Astrocyte of the spinal cord (primary cell): ENCODE data around the gene SNTG2.

Source experiments
- DNase-seq: peaks from one replicate; pipeline ENCODE4 v3.0.0; 2011; ENCODE audit warnings: low read depth, low spot score
- H3K4me3 ChIP-seq: 2 replicates; pipeline ENCODE4 v1.5.1; 2011; ENCODE audit warnings: low read depth, mild to moderate bottlenecking, low read length, moderate library complexity
- in situ Hi-C: cut with HindIII; loops from 2 replicates; pipeline ENCODE4 v1.10.0; 2017; ENCODE audit warnings: low sequenced_read_pairs
- TF ChIP-seq, protein P1 (sequence below): IDR thresholded peaks from 2 replicates; pipeline ENCODE4 v1.5.1; 2012; ENCODE audit warnings: low read depth, mild to moderate bottlenecking, low read length, inconsistent platforms

The SNTG2 gene

DNA sequence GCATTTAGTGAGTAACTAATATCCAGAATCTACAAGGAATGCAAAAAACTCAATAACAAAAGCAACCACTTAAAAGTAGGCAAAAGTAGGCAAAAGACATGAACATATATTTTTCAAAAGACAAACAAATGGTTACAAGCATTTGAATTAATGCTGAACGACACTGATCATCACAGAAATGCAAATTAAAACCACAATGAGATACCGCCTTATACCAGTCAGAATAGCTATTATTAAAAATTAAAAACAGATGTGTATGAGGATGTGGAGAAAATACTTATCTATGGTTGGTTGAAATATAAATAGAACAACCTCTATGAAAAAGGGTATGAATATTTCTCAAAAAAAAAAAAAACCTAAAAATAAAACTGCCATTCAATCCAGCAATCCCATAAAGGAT lies 51.7 kb downstream of the SNTG2 start:
- in situ Hi-C loops = no loop called here

DNA sequence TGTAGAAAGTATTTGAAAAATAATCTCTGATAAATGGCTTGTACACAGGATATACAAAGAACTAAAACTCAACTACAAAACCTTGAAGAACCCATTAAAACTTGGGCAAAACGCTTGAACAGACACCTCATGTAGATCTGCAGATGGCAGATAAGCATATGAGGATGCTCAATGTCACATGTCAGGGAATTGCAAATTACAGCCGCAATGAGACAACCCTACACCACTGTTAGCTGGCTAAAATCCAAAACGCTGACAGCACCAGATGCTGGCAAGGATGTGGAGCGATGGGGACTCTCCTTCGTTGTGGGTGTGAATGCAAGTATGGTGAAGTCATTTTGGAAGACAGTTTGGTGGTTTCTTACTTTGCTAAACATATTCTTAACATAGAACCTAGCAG lies 53.7 kb downstream of the SNTG2 start:
- in situ Hi-C loops = no loop called here
- DNase-seq = no peak
- TF ChIP-seq, protein P1, sequence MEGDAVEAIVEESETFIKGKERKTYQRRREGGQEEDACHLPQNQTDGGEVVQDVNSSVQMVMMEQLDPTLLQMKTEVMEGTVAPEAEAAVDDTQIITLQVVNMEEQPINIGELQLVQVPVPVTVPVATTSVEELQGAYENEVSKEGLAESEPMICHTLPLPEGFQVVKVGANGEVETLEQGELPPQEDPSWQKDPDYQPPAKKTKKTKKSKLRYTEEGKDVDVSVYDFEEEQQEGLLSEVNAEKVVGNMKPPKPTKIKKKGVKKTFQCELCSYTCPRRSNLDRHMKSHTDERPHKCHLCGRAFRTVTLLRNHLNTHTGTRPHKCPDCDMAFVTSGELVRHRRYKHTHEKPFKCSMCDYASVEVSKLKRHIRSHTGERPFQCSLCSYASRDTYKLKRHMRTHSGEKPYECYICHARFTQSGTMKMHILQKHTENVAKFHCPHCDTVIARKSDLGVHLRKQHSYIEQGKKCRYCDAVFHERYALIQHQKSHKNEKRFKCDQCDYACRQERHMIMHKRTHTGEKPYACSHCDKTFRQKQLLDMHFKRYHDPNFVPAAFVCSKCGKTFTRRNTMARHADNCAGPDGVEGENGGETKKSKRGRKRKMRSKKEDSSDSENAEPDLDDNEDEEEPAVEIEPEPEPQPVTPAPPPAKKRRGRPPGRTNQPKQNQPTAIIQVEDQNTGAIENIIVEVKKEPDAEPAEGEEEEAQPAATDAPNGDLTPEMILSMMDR = no peak
- H3K4me3 ChIP-seq = no peak overlapping the region

More for the DNA sequence above, 51.7 kb downstream of the SNTG2 start:
- DNase-seq = no peak
- TF ChIP-seq, protein P1 = no peak
- no peak overlapping the region for H3K4me3 ChIP-seq

DNA sequence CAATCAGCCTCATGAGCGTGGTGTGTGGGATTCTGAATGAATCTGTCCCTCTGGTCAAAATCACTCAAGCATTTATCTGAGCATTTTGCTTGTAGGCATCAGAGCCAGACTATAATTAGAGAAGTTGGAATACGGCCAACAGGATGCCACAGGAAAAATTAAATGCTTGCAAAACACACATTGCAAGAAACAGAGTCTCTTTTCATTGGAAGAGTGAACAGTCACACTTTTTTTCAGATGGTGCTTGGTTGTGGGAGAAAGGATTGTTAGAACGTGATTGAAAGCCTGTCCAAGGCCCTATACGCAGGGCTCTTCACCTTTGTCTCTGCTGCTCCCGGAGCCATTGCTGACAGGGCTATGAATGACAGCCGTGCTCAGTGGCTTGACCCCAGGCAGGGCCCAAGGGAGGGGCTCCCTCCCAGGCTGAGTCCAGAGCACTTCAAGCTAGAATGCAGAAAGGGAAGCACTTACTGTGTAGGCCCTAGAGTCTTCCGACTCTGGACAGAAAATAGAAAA lies 59.8 kb downstream of the SNTG2 start:
- no peak for DNase-seq
- no peak overlapping the region for H3K4me3 ChIP-seq
- in situ Hi-C loops = no loop called here
- TF ChIP-seq, protein P1 = no peak

DNA sequence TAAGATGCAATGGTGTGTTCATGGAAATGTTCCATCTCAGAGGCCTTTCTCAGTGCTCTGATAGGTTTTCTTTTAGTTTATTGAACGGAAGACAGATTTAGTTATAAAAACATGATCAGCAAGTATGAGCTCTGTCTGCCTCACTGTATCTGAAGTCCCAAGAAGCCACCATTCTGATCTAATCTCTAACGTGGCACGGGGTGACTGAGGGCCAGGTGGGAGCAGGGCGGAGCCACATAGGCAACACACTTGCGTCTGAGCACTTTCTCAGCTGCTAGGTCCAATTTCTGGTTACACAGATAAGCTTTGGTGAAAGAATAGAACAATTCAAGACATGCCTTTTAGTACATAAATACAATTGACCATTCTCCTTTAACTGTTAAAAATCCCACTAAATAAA lies 60.4 kb downstream of the SNTG2 start:
- no peak overlapping the region for H3K4me3 ChIP-seq
- DNase-seq = no peak
- TF ChIP-seq, protein P1 = no peak
- in situ Hi-C loops = no loop called here

DNA sequence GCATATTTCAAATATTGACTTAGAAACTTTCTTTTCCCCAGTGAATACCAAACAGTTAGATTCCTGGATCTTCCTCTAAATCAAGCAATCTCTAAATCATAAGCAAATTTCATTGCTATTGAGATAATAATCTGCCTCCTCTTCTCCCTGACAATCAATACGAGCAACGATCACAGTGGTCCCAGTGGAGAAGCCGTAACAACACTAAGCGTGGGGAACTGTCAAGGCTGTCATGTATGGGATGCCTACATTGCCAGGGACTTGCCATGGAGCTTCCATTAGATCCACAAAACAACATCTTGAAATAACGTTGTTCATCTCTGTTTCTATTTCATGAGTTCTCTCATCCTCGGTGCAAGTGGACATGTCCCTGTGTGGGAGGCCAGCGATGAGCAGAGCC lies 61.3 kb downstream of the SNTG2 start:
- DNase-seq = no peak
- H3K4me3 ChIP-seq = no peak overlapping the region
- in situ Hi-C loops = no loop called here
- TF ChIP-seq, protein P1 = no peak

DNA sequence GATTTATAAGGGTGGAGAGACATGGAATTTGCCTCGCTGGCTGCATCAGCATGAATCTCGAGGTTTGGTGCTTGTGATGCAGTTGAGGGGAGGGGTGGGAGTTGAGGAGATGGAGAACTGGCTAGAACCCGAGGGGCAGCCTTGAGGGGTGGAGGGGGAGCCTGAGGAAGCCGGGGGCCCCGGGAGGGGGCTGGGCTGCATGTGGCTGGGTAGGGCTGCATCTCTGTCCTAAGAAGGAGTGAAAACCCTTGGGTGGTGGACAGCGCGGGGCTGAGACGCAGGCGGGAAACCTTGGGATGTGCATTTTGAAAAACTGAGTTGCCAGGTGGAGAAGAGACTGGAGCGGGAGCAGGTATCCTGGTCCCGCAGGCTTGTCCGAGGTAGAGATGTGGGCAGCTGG lies 64.2 kb downstream of the SNTG2 start:
- in situ Hi-C loops = no loop called here

More for the DNA sequence above, 64.2 kb downstream of the SNTG2 start:
- TF ChIP-seq, protein P1 = no peak
- DNase-seq = no peak
- no peak overlapping the region for H3K4me3 ChIP-seq
